OCI-LY7 (cell line): ENCODE data around the gene PPM1F. TPM values are rescaled to one million over a fixed set of nuclear protein-coding genes. Genes with fewer than 3 reads are reported as not detected.

Source experiments
- BruUV-seq: library from RNA; stranded (reverse); fragments of 400-500 nt; replicated peaks from 2 replicates; lab custom pipeline; 2021; lab: Mats Ljungman, UMichigan
- CTCF ChIA-PET: fragments of 300-600 bp; sonication (Branson Sonifier 250); formaldehyde crosslinking; loops from one replicate; lab custom pipeline; 2022; ENCODE audit warnings: antibody characterized with exemption; ENCODE audit not compliant: unreplicated experiment; lab: Charles Lee
- POLR2A ChIA-PET: fragments of 300-600 bp; sonication (Branson Sonifier 250); formaldehyde crosslinking; loops from one replicate; lab custom pipeline; 2022; ENCODE audit warnings: antibody characterized with exemption; lab: Charles Lee
- DNase-seq: peaks from one replicate; pipeline ENCODE4 v3.0.0-alpha.2; 2015; ENCODE audit warnings: low spot score
- H2AFZ ChIP-seq: fragments of 200-600 bp; sonication (generic), shearing (Covaris generic); 2 replicates; pipeline ENCODE4 v1.6.1; 2014; ENCODE audit warnings: mild to moderate bottlenecking, antibody characterized with exemption, low read length, moderate library complexity
- H3K27ac ChIP-seq: fragments of 200-600 bp; sonication (generic); 2 replicates; pipeline ENCODE4 v1.5.1; 2014; ENCODE audit warnings: mixed run types, low read depth, mild to moderate bottlenecking, moderate library complexity, low read length, inconsistent platforms; ENCODE audit not compliant: poor library complexity, severe bottlenecking
- H3K36me3 ChIP-seq: fragments of 200-600 bp; sonication (generic); 2 replicates; pipeline ENCODE4 v1.6.1; 2014; ENCODE audit warnings: mild to moderate bottlenecking, antibody characterized with exemption, low read length, moderate library complexity, mixed read lengths; ENCODE audit not compliant: insufficient read depth
- H3K4me1 ChIP-seq: fragments of 200-600 bp; sonication (generic); 2 replicates; pipeline ENCODE4 v1.5.1; 2014; ENCODE audit warnings: mild to moderate bottlenecking, low read length; ENCODE audit not compliant: insufficient read depth, poor library complexity, severe bottlenecking
- H3K4me2 ChIP-seq: fragments of 200-600 bp; sonication (generic); 2 replicates; pipeline ENCODE4 v1.6.1; 2014; ENCODE audit warnings: mild to moderate bottlenecking, low read length
- H3K4me3 ChIP-seq: fragments of 200-600 bp; sonication (generic); 2 replicates; pipeline ENCODE4 v1.5.1; 2014; ENCODE audit warnings: mild to moderate bottlenecking, low read depth, low read length; ENCODE audit not compliant: poor library complexity, severe bottlenecking
- H3K79me2 ChIP-seq: fragments of 200-600 bp; sonication (generic); 2 replicates; pipeline ENCODE4 v1.6.1; 2016; ENCODE audit warnings: low read depth, mild to moderate bottlenecking, low read length, moderate library complexity, mixed read lengths; ENCODE audit not compliant: insufficient read depth
- H3K9me2 ChIP-seq: fragments of 200-600 bp; sonication (generic); 2 replicates; pipeline ENCODE4 v1.6.1; 2016; ENCODE audit warnings: mild to moderate bottlenecking, low read length, mixed read lengths; ENCODE audit not compliant: insufficient read depth
- H3K9me3 ChIP-seq: fragments of 200-600 bp; sonication (generic); 2 replicates; pipeline ENCODE4 v1.6.1; 2014; ENCODE audit warnings: mild to moderate bottlenecking, mixed run types, low read length, mixed read lengths
- H4K20me1 ChIP-seq: fragments of 200-600 bp; sonication (generic); 2 replicates; pipeline ENCODE4 v1.6.1; 2014; ENCODE audit warnings: mild to moderate bottlenecking, antibody characterized with exemption, low read length, moderate library complexity, mixed read lengths; ENCODE audit not compliant: insufficient read depth
- EZH2phosphoT487 ChIP-seq: fragments of 200-600 bp; sonication (generic); IDR thresholded peaks from 2 replicates; pipeline ENCODE4 v1.6.1; 2018; ENCODE audit warnings: low read depth, borderline replicate concordance, mild to moderate bottlenecking, mixed run types, antibody characterized with exemption, low read length, moderate library complexity, mixed read lengths
- intact Hi-C: fragments of 100-400 bp; cut with micrococcal nuclease; formaldehyde crosslinking; loops from one replicate; pipeline ENCODE4 v1.10.0; 2022; ENCODE audit not compliant: unreplicated experiment
- total RNA-seq, 2 experiments: library from RNA; depleted of rRNA in 1 of 2; stranded (reverse); fragments of >200 nt in 1 of 2; shearing (Covaris generic) in 1 of 2; gene quantifications; 2 replicates each; pipeline ENCODE4 v1.2.3, GENCODE V29; 2014 to 2022
- TF ChIP-seq, protein P1 (sequence below): fragments of 200-600 bp; sonication (generic); conservative IDR thresholded peaks from 2 replicates; pipeline ENCODE4 v1.5.1; 2014; ENCODE audit warnings: mild to moderate bottlenecking, antibody characterized with exemption, low read length, moderate library complexity, mixed read lengths

Gene PPM1F
- total RNA-seq, 2 experiments from 2014 or later, result 21.7 to 27.2 TPM

DNA sequence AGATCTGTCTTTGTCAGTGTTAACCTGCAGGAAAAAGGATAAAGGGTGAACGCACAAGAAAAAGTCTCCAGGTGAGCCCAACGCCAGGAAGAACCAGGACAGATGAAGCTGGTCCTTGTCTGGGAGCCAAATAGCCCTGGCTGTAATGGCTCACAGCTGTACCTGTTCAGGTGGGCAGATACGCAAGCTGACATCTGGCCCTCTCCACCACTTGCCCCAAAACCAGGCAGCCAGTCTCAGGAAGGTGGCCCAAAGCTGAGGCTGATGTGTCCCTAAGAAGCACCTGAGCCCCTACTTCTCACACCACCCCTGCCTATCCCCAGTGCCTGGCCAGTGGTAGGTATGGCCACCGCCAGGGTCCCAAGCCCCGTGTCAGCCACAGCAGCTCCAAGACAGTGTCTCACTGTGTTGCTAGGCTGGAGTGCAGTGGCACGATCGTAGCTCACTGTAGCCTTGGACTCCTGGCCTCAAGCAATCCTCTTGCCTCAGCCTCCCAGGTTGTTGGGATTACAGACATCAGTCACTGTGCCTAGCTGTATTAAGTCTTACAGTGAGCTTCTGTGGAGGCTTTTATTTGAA, 15.1 kb upstream of the PPM1F start:
- no peaks in the 10 kb centered on the region for H3K9me2 ChIP-seq
- ChIA-PET POLR2A (interaction anchor here (0.5 kb wide), 1 partner anchor 63 kb away, joined by 4 read pairs; no protein-coding TSS in a partner anchor), CTCF (no interaction called here)
- H3K36me3 ChIP-seq, result peaks cover 94% of the 10 kb centered on the region
- no peak overlapping the region for H2AFZ ChIP-seq
- H3K4me1 ChIP-seq, result no peaks in the 10 kb centered on the region
- BruUV-seq, result no TSS peak
- intact Hi-C loops, result no loop called here
- TF ChIP-seq EZH2phosphoT487, result no peak
- TF ChIP-seq, protein P1, sequence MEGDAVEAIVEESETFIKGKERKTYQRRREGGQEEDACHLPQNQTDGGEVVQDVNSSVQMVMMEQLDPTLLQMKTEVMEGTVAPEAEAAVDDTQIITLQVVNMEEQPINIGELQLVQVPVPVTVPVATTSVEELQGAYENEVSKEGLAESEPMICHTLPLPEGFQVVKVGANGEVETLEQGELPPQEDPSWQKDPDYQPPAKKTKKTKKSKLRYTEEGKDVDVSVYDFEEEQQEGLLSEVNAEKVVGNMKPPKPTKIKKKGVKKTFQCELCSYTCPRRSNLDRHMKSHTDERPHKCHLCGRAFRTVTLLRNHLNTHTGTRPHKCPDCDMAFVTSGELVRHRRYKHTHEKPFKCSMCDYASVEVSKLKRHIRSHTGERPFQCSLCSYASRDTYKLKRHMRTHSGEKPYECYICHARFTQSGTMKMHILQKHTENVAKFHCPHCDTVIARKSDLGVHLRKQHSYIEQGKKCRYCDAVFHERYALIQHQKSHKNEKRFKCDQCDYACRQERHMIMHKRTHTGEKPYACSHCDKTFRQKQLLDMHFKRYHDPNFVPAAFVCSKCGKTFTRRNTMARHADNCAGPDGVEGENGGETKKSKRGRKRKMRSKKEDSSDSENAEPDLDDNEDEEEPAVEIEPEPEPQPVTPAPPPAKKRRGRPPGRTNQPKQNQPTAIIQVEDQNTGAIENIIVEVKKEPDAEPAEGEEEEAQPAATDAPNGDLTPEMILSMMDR, result no peak
- no peaks in the 10 kb centered on the region for H4K20me1 ChIP-seq
- H3K27ac ChIP-seq, result no peak overlapping the region
- no peak overlapping the region for H3K4me2 ChIP-seq
- no peaks in the 10 kb centered on the region for H3K79me2 ChIP-seq
- no peak overlapping the region for H3K4me3 ChIP-seq
- no peak for DNase-seq
- no peaks in the 10 kb centered on the region for H3K9me3 ChIP-seq

DNA sequence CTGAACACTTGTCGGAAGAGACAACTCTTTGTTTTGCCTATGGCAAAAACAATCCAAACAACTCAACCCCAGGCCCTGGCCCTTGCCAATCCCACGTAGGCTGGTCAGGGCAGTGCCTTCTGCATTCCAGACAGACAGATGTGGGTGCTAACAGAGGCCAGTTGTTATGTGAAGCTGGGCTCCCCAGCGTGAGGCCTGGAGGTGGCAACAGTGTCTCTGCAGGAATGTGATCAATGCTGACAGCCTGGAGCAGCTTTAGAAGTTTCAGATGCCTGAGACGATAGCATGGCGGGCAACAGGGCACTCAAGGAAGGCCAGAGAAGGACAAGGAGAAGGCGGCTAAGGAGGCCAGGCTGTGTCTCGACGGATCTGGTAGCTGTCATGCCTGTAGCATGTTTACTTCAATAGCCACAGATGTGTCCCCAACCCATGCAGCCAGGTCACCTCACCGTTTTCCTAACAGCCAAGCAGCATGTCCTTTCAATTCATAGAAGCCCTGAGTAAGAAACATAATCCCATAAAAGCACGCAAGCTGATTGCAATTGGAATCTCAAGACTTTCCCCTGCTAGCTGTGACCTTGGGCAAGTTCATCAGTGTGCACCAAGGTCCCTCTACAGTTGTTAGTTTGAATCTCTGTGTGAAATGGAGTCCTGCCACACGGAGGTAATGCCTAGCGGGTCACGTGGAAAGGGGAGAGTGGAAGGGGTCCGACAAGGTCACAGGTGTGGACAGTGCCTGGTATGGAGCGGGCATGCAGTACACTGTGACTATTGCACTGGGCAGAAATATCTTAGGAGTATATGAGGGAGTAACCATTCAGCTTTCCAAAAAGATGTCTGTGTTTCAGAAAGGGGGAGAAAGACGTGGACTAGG, 14.2 kb upstream of the PPM1F start:
- Histone ChIP-seq H3K79me2 (no peaks in the 10 kb centered on the region), H2AFZ (no peak overlapping the region), H3K27ac (no peak overlapping the region), H3K4me3 (no peak overlapping the region), H4K20me1 (no peaks in the 10 kb centered on the region), H3K36me3 (peaks cover 94% of the 10 kb centered on the region), H3K9me2 (no peaks in the 10 kb centered on the region), H3K4me2 (no peak overlapping the region), H3K4me1 (no peaks in the 10 kb centered on the region), H3K9me3 (no peaks in the 10 kb centered on the region)
- no TSS peak for BruUV-seq
- ChIA-PET CTCF (no interaction called here), POLR2A (interaction anchor here (0.5 kb wide), 1 partner anchor 62 kb away, joined by 4 read pairs; no protein-coding TSS in a partner anchor)
- intact Hi-C loops, result no loop called here
- TF ChIP-seq, protein P1, result no peak
- no peak for TF ChIP-seq EZH2phosphoT487
- DNase-seq, result no peak
